ENCODE measurements around the gene TLR5.

DNA sequence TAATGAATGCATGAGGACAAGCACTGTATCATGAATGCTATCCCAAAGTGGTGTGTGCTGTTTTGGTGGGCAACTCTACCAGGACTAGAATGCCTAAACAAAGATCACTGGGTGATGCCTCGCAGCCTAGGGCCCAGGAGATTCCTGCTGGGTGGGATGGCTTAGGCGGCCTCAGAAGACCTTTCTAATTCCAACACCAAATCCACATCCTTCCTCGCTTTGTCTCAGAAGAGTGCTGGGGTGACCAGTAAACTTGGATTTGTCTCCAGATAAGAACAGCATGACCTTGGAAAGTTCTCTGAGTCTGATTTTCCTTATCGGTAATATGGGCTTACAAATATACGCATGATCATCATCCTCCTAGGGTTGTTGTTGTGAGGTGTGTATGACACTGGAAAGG lies 76.6 kb downstream of the TLR5 start:
- TF ChIP-seq OSR1 (CRISPR knock-in tag; IDR thresholded peaks at IDR 0.05) (no peak), ZFP30 (CRISPR knock-in tag; IDR thresholded peaks at IDR 0.05) (no peak), GLIS3 (CRISPR knock-in tag; IDR thresholded peaks at IDR 0.05) (no peak), ZNF565 (CRISPR knock-in tag; conservative IDR thresholded peaks at IDR 0.05; ENCODE audit: low read depth) (no peak), ZFP3 (CRISPR knock-in tag; IDR thresholded peaks at IDR 0.05) (no peak)
- TF ChIP-seq, protein P1, sequence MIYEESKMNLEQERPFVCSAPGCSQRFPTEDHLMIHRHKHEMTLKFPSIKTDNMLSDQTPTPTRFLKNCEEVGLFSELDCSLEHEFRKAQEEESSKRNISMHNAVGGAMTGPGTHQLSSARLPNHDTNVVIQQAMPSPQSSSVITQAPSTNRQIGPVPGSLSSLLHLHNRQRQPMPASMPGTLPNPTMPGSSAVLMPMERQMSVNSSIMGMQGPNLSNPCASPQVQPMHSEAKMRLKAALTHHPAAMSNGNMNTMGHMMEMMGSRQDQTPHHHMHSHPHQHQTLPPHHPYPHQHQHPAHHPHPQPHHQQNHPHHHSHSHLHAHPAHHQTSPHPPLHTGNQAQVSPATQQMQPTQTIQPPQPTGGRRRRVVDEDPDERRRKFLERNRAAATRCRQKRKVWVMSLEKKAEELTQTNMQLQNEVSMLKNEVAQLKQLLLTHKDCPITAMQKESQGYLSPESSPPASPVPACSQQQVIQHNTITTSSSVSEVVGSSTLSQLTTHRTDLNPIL (CRISPR knock-in tag; IDR thresholded peaks at IDR 0.05; ENCODE audit: low read depth), result no peak
- TF ChIP-seq, protein P2, sequence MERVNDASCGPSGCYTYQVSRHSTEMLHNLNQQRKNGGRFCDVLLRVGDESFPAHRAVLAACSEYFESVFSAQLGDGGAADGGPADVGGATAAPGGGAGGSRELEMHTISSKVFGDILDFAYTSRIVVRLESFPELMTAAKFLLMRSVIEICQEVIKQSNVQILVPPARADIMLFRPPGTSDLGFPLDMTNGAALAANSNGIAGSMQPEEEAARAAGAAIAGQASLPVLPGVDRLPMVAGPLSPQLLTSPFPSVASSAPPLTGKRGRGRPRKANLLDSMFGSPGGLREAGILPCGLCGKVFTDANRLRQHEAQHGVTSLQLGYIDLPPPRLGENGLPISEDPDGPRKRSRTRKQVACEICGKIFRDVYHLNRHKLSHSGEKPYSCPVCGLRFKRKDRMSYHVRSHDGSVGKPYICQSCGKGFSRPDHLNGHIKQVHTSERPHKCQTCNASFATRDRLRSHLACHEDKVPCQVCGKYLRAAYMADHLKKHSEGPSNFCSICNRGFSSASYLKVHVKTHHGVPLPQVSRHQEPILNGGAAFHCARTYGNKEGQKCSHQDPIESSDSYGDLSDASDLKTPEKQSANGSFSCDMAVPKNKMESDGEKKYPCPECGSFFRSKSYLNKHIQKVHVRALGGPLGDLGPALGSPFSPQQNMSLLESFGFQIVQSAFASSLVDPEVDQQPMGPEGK (CRISPR knock-in tag; IDR thresholded peaks at IDR 0.05; ENCODE audit: borderline replicate concordance), result no peak
- TF ChIP-seq, protein P3, sequence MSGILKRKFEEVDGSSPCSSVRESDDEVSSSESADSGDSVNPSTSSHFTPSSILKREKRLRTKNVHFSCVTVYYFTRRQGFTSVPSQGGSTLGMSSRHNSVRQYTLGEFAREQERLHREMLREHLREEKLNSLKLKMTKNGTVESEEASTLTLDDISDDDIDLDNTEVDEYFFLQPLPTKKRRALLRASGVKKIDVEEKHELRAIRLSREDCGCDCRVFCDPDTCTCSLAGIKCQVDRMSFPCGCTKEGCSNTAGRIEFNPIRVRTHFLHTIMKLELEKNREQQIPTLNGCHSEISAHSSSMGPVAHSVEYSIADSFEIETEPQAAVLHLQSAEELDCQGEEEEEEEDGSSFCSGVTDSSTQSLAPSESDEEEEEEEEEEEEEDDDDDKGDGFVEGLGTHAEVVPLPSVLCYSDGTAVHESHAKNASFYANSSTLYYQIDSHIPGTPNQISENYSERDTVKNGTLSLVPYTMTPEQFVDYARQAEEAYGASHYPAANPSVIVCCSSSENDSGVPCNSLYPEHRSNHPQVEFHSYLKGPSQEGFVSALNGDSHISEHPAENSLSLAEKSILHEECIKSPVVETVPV (CRISPR knock-in tag; IDR thresholded peaks at IDR 0.05), result no peak
- TF ChIP-seq, protein P4, sequence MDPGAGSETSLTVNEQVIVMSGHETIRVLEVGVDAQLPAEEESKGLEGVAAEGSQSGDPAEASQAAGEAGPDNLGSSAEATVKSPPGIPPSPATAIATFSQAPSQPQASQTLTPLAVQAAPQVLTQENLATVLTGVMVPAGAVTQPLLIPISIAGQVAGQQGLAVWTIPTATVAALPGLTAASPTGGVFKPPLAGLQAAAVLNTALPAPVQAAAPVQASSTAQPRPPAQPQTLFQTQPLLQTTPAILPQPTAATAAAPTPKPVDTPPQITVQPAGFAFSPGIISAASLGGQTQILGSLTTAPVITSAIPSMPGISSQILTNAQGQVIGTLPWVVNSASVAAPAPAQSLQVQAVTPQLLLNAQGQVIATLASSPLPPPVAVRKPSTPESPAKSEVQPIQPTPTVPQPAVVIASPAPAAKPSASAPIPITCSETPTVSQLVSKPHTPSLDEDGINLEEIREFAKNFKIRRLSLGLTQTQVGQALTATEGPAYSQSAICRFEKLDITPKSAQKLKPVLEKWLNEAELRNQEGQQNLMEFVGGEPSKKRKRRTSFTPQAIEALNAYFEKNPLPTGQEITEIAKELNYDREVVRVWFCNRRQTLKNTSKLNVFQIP (CRISPR knock-in tag; IDR thresholded peaks at IDR 0.05; ENCODE audit: borderline replicate concordance, low read depth), result no peak
